Osteoblast (primary cell): ENCODE data around the gene PLCD3. TPM values are rescaled to one million over a fixed set of nuclear protein-coding genes. Genes with fewer than 3 reads are reported as not detected.

Experiments used
- DNase-seq: peaks from one replicate; pipeline ENCODE4 v3.0.0; 2011; ENCODE audit warnings: low spot score, mixed read lengths; ENCODE audit not compliant: insufficient read length; ENCODE audit errors: missing footprints
- H2AFZ ChIP-seq: 2 replicates; pipeline ENCODE4 v1.6.0; 2011; ENCODE audit warnings: mild to moderate bottlenecking, low read length
- H3K27ac ChIP-seq: 2 replicates; pipeline ENCODE4 v1.5.1; 2011; ENCODE audit warnings: mild to moderate bottlenecking, low read depth, low read length, moderate library complexity
- H3K27me3 ChIP-seq: 2 replicates; pipeline ENCODE4 v1.6.0; 2012; ENCODE audit warnings: mild to moderate bottlenecking, control low read depth, inconsistent platforms, low read length, moderate library complexity; ENCODE audit not compliant: insufficient read depth
- H3K36me3 ChIP-seq: 2 replicates; pipeline ENCODE4 v1.5.1; 2011; ENCODE audit warnings: mild to moderate bottlenecking, low read length, control low read depth, moderate library complexity; ENCODE audit not compliant: insufficient read depth
- H3K4me1 ChIP-seq: 2 replicates; pipeline ENCODE4 v1.5.1; 2011; ENCODE audit warnings: mild to moderate bottlenecking, low read length, control low read depth, moderate library complexity; ENCODE audit not compliant: insufficient read depth
- H3K4me2 ChIP-seq: 2 replicates; pipeline ENCODE4 v1.6.0; 2011; ENCODE audit warnings: mild to moderate bottlenecking, low read length; ENCODE audit not compliant: insufficient read depth
- H3K4me3 ChIP-seq: fragments of 200-600 bp; sonication (generic); 3 replicates; pipeline ENCODE4 v1.5.1; 2012; ENCODE audit warnings: mild to moderate bottlenecking, low read length, inconsistent platforms; ENCODE audit not compliant: insufficient read depth
- H3K79me2 ChIP-seq: 2 replicates; pipeline ENCODE4 v1.6.0; 2012; ENCODE audit warnings: mild to moderate bottlenecking, low read length, control low read depth, inconsistent platforms; ENCODE audit not compliant: insufficient read depth
- H3K9me3 ChIP-seq: 2 replicates; pipeline ENCODE4 v1.5.1; 2011; ENCODE audit warnings: low read depth, low read length, control low read depth
- H4K20me1 ChIP-seq: 2 replicates; pipeline ENCODE4 v1.6.0; 2012; ENCODE audit warnings: mild to moderate bottlenecking, low read length, control low read depth; ENCODE audit not compliant: insufficient read depth
- total RNA-seq: library from RNA; depleted of rRNA; stranded (reverse); fragments of >200 nt; gene quantifications from 2 replicates; pipeline ENCODE4 v1.2.3, GENCODE V29; 2012
- TF ChIP-seq, protein P1 (sequence below): IDR thresholded peaks from 2 replicates; pipeline ENCODE4 v1.5.1; 2011; ENCODE audit warnings: mild to moderate bottlenecking, low read depth, low read length, moderate library complexity; ENCODE audit errors: extremely low read depth

Gene PLCD3
- total RNA-seq, 1 donor, result 31.5 TPM

GRCh38 chr17:45123076-45123770 lies 9.1 kb downstream of the PLCD3 start:
- H3K4me3 ChIP-seq, result no peak overlapping the region
- H3K4me2 ChIP-seq, result no peak overlapping the region
- no peaks in the 10 kb centered on the region for H3K27me3 ChIP-seq
- DNase-seq, result peak; percentile 76
- peak overlapping the region; percentile 70 for H3K27ac ChIP-seq
- H2AFZ ChIP-seq, result no peak overlapping the region
- no peaks in the 10 kb centered on the region for H3K36me3 ChIP-seq
- no peaks in the 10 kb centered on the region for H4K20me1 ChIP-seq
- no peaks in the 10 kb centered on the region for H3K9me3 ChIP-seq
- H3K79me2 ChIP-seq, result peaks cover 23% of the 10 kb centered on the region
- TF ChIP-seq, protein P1, sequence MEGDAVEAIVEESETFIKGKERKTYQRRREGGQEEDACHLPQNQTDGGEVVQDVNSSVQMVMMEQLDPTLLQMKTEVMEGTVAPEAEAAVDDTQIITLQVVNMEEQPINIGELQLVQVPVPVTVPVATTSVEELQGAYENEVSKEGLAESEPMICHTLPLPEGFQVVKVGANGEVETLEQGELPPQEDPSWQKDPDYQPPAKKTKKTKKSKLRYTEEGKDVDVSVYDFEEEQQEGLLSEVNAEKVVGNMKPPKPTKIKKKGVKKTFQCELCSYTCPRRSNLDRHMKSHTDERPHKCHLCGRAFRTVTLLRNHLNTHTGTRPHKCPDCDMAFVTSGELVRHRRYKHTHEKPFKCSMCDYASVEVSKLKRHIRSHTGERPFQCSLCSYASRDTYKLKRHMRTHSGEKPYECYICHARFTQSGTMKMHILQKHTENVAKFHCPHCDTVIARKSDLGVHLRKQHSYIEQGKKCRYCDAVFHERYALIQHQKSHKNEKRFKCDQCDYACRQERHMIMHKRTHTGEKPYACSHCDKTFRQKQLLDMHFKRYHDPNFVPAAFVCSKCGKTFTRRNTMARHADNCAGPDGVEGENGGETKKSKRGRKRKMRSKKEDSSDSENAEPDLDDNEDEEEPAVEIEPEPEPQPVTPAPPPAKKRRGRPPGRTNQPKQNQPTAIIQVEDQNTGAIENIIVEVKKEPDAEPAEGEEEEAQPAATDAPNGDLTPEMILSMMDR, result no peak
- H3K4me1 ChIP-seq, result peaks cover 21% of the 10 kb centered on the region

- Histone ChIP-seq H3K36me3 (no peaks in the 10 kb centered on the region), H2AFZ (no peak overlapping the region), H3K4me1 (peaks cover 13% of the 10 kb centered on the region), H3K4me3 (no peak overlapping the region), H3K79me2 (peaks cover 13% of the 10 kb centered on the region), H3K4me2 (no peak overlapping the region), H3K9me3 (no peaks in the 10 kb centered on the region), H3K27me3 (no peaks in the 10 kb centered on the region), H3K27ac (no peak overlapping the region), H4K20me1 (no peaks in the 10 kb centered on the region)
- TF ChIP-seq, protein P1, result no peak
- no peak for DNase-seq
These were observed 11.3 kb downstream of the PLCD3 start for GRCh38 chr17:45121055-45121454.

GRCh38 chr17:45120558-45120957 lies 11.8 kb downstream of the PLCD3 start:
- H3K27ac ChIP-seq, result no peak overlapping the region
- peaks cover 13% of the 10 kb centered on the region for H3K79me2 ChIP-seq
- no peak overlapping the region for H3K4me3 ChIP-seq
- DNase-seq, result peak; percentile 75
- peaks cover 13% of the 10 kb centered on the region for H3K4me1 ChIP-seq
- H2AFZ ChIP-seq, result no peak overlapping the region
- no peaks in the 10 kb centered on the region for H3K36me3 ChIP-seq
- no peak overlapping the region for H3K4me2 ChIP-seq
- TF ChIP-seq, protein P1, result no peak
- H3K9me3 ChIP-seq, result no peaks in the 10 kb centered on the region
- H4K20me1 ChIP-seq, result no peaks in the 10 kb centered on the region
- H3K27me3 ChIP-seq, result no peaks in the 10 kb centered on the region

GRCh38 chr17:45119964-45120363 lies 12.4 kb downstream of the PLCD3 start:
- peaks cover 13% of the 10 kb centered on the region for H3K4me1 ChIP-seq
- H3K4me3 ChIP-seq, result no peak overlapping the region
- peak; percentile 87 for DNase-seq
- H4K20me1 ChIP-seq, result no peaks in the 10 kb centered on the region
- no peak overlapping the region for H3K27ac ChIP-seq
- no peaks in the 10 kb centered on the region for H3K36me3 ChIP-seq
- no peaks in the 10 kb centered on the region for H3K27me3 ChIP-seq
- no peak overlapping the region for H2AFZ ChIP-seq
- H3K9me3 ChIP-seq, result no peaks in the 10 kb centered on the region
- H3K4me2 ChIP-seq, result no peak overlapping the region
- TF ChIP-seq, protein P1, result no peak
- H3K79me2 ChIP-seq, result peaks cover 10% of the 10 kb centered on the region
